HepG2 (cell line): Measurements from ENCODE around the gene LITAFD. TPM values are rescaled to one million over a fixed set of nuclear protein-coding genes. Genes with fewer than 3 reads are reported as not detected.

Experiments
- ATAC-seq: fragments of 200-7000 bp; cut with Tn5 transposase; 3 replicates; pipeline ENCODE4 v1.9.1; 2020; ENCODE audit warnings: mild to moderate bottlenecking, moderate library complexity
- BruUV-seq: library from RNA; stranded (reverse); fragments of 400-500 nt; replicated peaks from 2 replicates; lab custom pipeline; 2021; lab: Mats Ljungman, UMichigan
- CTCF ChIA-PET: fragments of 300-600 bp; formaldehyde crosslinking; extraction: SDS; loops from one replicate; lab custom pipeline; 2021; ENCODE audit warnings: low total read pairs, inconsistent platforms, low intra/inter-chr PET ratio; lab: Yijun Ruan, JAX
- POLR2A ChIA-PET: fragments of 350-600 bp; sonication (Branson Sonifier 250); formaldehyde crosslinking; loops from one replicate; lab custom pipeline; 2020; ENCODE audit warnings: antibody characterized with exemption, inconsistent platforms; lab: Yijun Ruan, JAX
- DNase-seq: peaks from one replicate; pipeline ENCODE4 v3.0.0-alpha.2; 2015; ENCODE audit warnings: low spot score
- FAIRE-seq: peaks from 3 replicates; lab custom pipeline; 2011; peaks lifted over from hg19 to GRCh38; lab: Jason Lieb, UNC
- H2AFZ ChIP-seq: one replicate; pipeline ENCODE4 v1.6.1; 2011; ENCODE audit warnings: low read length, inconsistent platforms
- H3K27ac ChIP-seq: fragments of 300-600 bp; 3 replicates; pipeline ENCODE4 v1.8.0; 2011; ENCODE audit warnings: mixed run types, mild to moderate bottlenecking, mixed read lengths, low read length, inconsistent platforms; ENCODE audit not compliant: insufficient read depth; ENCODE audit errors: extremely low read length
- H3K27me3 ChIP-seq, 2 experiments: fragments of 200-600 bp in 1 of 2; 2 replicates in 1 of 2; 3 replicates in 1 of 2; pipeline versions ENCODE4 v1.6.0 to v1.8.0; 2011; ENCODE audit warnings: low read length in 2 of 2, mild to moderate bottlenecking in 2 of 2, moderate library complexity in 2 of 2, inconsistent platforms in 1 of 2; ENCODE audit not compliant: insufficient read depth in 2 of 2, control insufficient read depth in 1 of 2
- H3K36me3 ChIP-seq, 2 experiments: fragments of 200-600 bp in 1 of 2; replicated peaks in 1 of 2; 2 replicates in 1 of 2; 3 replicates in 1 of 2; pipeline versions ENCODE4 v1.5.1 to v1.8.0; 2011; ENCODE audit warnings: low read length in 2 of 2, inconsistent platforms in 1 of 2; ENCODE audit not compliant: insufficient read depth in 2 of 2, control insufficient read depth in 1 of 2
- H3K4me1 ChIP-seq: 2 replicates; pipeline ENCODE4 v1.5.1; 2012; ENCODE audit warnings: low read length, inconsistent platforms; ENCODE audit not compliant: insufficient read depth
- H3K4me2 ChIP-seq: 2 replicates; pipeline ENCODE4 v1.6.0; 2011; ENCODE audit warnings: low read depth, low read length, inconsistent platforms
- H3K4me3 ChIP-seq, 3 experiments: fragments of 200-600 bp in 1 of 3; sonication (generic), shearing (Covaris generic) in 1 of 3; replicated peaks in 1 of 3; 2 replicates each; pipeline ENCODE4 v1.5.1; 2011 to 2016; ENCODE audit warnings: low read length in 3 of 3, inconsistent platforms in 2 of 3, low read depth in 2 of 3, mild to moderate bottlenecking in 2 of 3, control low read depth in 1 of 3, mixed read lengths in 1 of 3; ENCODE audit not compliant: insufficient read depth in 1 of 3
- H3K79me2 ChIP-seq: one replicate; pipeline ENCODE4 v1.6.1; 2011; ENCODE audit warnings: low read length, inconsistent platforms; ENCODE audit not compliant: insufficient read depth
- H3K9ac ChIP-seq: 2 replicates; pipeline ENCODE4 v1.6.0; 2011; ENCODE audit warnings: mild to moderate bottlenecking, low read depth, low read length, inconsistent platforms; ENCODE audit not compliant: insufficient read depth
- H3K9me3 ChIP-seq: 2 replicates; pipeline ENCODE4 v1.5.1; 2012; ENCODE audit warnings: mild to moderate bottlenecking, low read length
- H4K20me1 ChIP-seq: 2 replicates; pipeline ENCODE4 v1.6.0; 2011; ENCODE audit warnings: inconsistent platforms, mild to moderate bottlenecking, low read length, moderate library complexity; ENCODE audit not compliant: insufficient read depth
- AGO2 ChIP-seq: fragments of 200-400 bp; formaldehyde crosslinking; optimal IDR thresholded peaks from 2 replicates; pipeline ENCODE3; 2017; ENCODE audit warnings: mild to moderate bottlenecking, low read depth, low read length, moderate library complexity
- CAMTA2 ChIP-seq: sonication (generic); formaldehyde crosslinking; IDR thresholded peaks from 2 replicates; pipeline ENCODE4 v1.4.0; 2020; ENCODE audit warnings: mild to moderate bottlenecking, missing genetic modification reagents, borderline replicate concordance
- NONO ChIP-seq, 2 experiments: fragments of 450-650 bp in 1 of 2; sonication (generic) in 1 of 2; formaldehyde crosslinking in 1 of 2; IDR thresholded peaks in 1 of 2; conservative IDR thresholded peaks in 1 of 2; 2 replicates each; pipeline versions ENCODE4 v1.6.1 to v1.8.0; 2017 to 2022; ENCODE audit warnings: mild to moderate bottlenecking in 1 of 2, missing genetic modification reagents in 1 of 2, moderate library complexity in 1 of 2
- NRL ChIP-seq: sonication (generic); formaldehyde crosslinking; IDR thresholded peaks from 2 replicates; pipeline ENCODE4 v1.5.0; 2020; ENCODE audit warnings: missing genetic modification reagents, mild to moderate bottlenecking, moderate library complexity, borderline replicate concordance
- POLR2A ChIP-seq, 2 experiments: IDR thresholded peaks; 2 replicates each; pipeline ENCODE4 v1.6.1; 2011; ENCODE audit warnings: low read depth in 2 of 2, low read length in 2 of 2, mild to moderate bottlenecking in 1 of 2, moderate library complexity in 1 of 2; ENCODE audit not compliant: insufficient read depth in 1 of 2
- POLR2G ChIP-seq: fragments of 200-400 bp; formaldehyde crosslinking; IDR thresholded peaks from 2 replicates; pipeline ENCODE4 v1.6.1; 2018; ENCODE audit warnings: mild to moderate bottlenecking, low read depth, low read length, moderate library complexity
- RBM22 ChIP-seq: fragments of 200-400 bp; formaldehyde crosslinking; optimal IDR thresholded peaks from 2 replicates; pipeline ENCODE3; 2017; ENCODE audit warnings: mild to moderate bottlenecking, low read length, moderate library complexity
- RBM39 ChIP-seq: fragments of 200-400 bp; formaldehyde crosslinking; IDR thresholded peaks from one replicate; pipeline ENCODE4 v1.6.1; 2018; ENCODE audit warnings: antibody characterized with exemption, mild to moderate bottlenecking, low read depth, low read length; ENCODE audit not compliant: poor library complexity, severe bottlenecking
- TIGD3 ChIP-seq: sonication (generic); formaldehyde crosslinking; IDR thresholded peaks from 2 replicates; pipeline ENCODE4 v1.5.1; 2020; ENCODE audit warnings: mild to moderate bottlenecking, missing genetic modification reagents, borderline replicate concordance
- ZBTB38 ChIP-seq: sonication (generic); formaldehyde crosslinking; IDR thresholded peaks from 2 replicates; pipeline ENCODE4 v1.5.1; 2020; ENCODE audit warnings: mild to moderate bottlenecking, missing genetic modification reagents
- ZEB1 ChIP-seq: IDR thresholded peaks from 2 replicates; pipeline ENCODE4 v1.6.1; 2012; ENCODE audit warnings: mild to moderate bottlenecking, low read depth, inconsistent platforms; ENCODE audit not compliant: insufficient replicate concordance
- ZFP91 ChIP-seq: sonication (generic); formaldehyde crosslinking; IDR thresholded peaks from 2 replicates; pipeline ENCODE4 v1.9.0; 2022; ENCODE audit warnings: missing genetic modification reagents, mild to moderate bottlenecking, borderline replicate concordance
- ZFY ChIP-seq: sonication (generic); formaldehyde crosslinking; IDR thresholded peaks from 2 replicates; pipeline ENCODE4 v1.4.0; 2020; ENCODE audit warnings: missing genetic modification reagents
- ZFYVE20 ChIP-seq: sonication (generic); formaldehyde crosslinking; IDR thresholded peaks from 2 replicates; pipeline ENCODE4 v1.8.0; 2023; ENCODE audit warnings: low read depth, mild to moderate bottlenecking, moderate library complexity, missing genetic modification reagents, borderline replicate concordance
- ZNF326 ChIP-seq: sonication (generic); formaldehyde crosslinking; IDR thresholded peaks from 2 replicates; pipeline ENCODE4 v1.4.0; 2020; ENCODE audit warnings: missing genetic modification reagents, borderline replicate concordance
- ZNF746 ChIP-seq: sonication (generic); formaldehyde crosslinking; IDR thresholded peaks from 2 replicates; pipeline ENCODE4 v1.8.0; 2022; ENCODE audit warnings: mild to moderate bottlenecking, missing genetic modification reagents
- ZNF777 ChIP-seq: sonication (generic); formaldehyde crosslinking; IDR thresholded peaks from 2 replicates; pipeline ENCODE4 v1.4.0; 2020; ENCODE audit warnings: missing genetic modification reagents
- WGBS: methylation state at CpG from one replicate; pipeline ENCODE4 v1.1.6; 2017; ENCODE audit warnings: low lambda C conversion rate; 5-methylcytosine and 5-hydroxymethylcytosine counted together
- in situ Hi-C: cut with HindIII; loops from 2 replicates; pipeline ENCODE4 v1.10.0; 2017; ENCODE audit warnings: low pct_unique_long_range_greater_than_20kb; ENCODE audit not compliant: extremely low pct_ligation_motif_present
- intact Hi-C: fragments of 100-400 bp; cut with micrococcal nuclease; formaldehyde crosslinking; loops from one replicate; pipeline ENCODE4 v1.10.0; 2022; ENCODE audit not compliant: unreplicated experiment
- polyA plus RNA-seq, 8 experiments: library from polyadenylated mRNA; depleted of rRNA in 3 of 8; stranded (reverse) in 7 of 8; unstranded in 1 of 8; fragments of >200 nt; fragmentation: Illumina TruSeq in 4 of 8; extraction: Trizol in 4 of 8; gene quantifications; 2 replicates each; pipeline versions ENCODE4 v1.2.1 to v1.2.3, GENCODE V29; 2011 to 2016; ENCODE audit warnings: low read depth in 4 of 8, missing spikeins in 1 of 8, mixed read lengths in 1 of 8; ENCODE audit not compliant: insufficient read depth in 1 of 8
- total RNA-seq, 5 experiments: library from RNA; depleted of rRNA; stranded (reverse); fragments of >200 nt; fragmentation: Illumina TruSeq; extraction: Trizol; gene quantifications; 2 replicates each; pipeline ENCODE4 v1.2.3, GENCODE V29; 2016; ENCODE audit warnings: low read depth in 1 of 5
- TF ChIP-seq, protein P1 (sequence below): sonication (generic); formaldehyde crosslinking; IDR thresholded peaks from 2 replicates; pipeline ENCODE4 v1.4.0; 2020; ENCODE audit warnings: missing genetic modification reagents

Gene LITAFD
- total and polyA plus RNA-seq, 2 of the 13 experiments (the other 11 are each of a cell fraction or from before 2014, with no cell fraction given), result not detected

DNA sequence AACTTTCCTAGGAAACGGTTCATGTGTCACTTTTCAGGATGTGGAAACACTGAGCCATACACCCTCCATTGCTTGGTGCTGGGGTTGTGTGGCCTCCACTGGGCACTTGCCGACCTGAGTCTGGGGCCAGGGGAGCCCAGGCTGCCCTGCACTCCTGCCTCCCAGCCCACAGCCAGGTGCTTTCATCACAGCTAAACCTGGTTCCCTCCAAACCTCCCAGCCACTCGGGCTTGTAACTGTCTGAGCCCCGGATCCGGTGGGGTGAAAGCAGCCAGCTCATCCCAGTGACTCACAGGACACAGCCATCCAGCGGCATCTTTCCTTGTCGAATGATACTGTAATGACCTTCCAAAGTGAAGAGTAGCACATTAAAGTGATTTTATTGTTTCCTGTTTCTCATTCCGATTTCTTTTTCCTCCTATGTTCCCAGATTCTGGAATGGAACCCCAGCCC, 33.2 kb upstream of the LITAFD start:
- Histone ChIP-seq H2AFZ (no peak overlapping the region), H3K4me1 (peaks cover 31% of the 10 kb centered on the region), H3K4me2 (no peak overlapping the region), H3K9me3 (no peaks in the 10 kb centered on the region), H3K4me3 (no peak overlapping the region), H3K27ac (no peak overlapping the region), H4K20me1 (peaks cover 77% of the 10 kb centered on the region), H3K36me3 (peaks cover 47 to 79% of the 10 kb centered on the region in 2 experiments), H3K27me3 (no peaks in the 10 kb centered on the region), H3K79me2 (peaks cover 20% of the 10 kb centered on the region), H3K9ac (no peak overlapping the region)
- intact Hi-C loops (no loop called here), in situ Hi-C loops (no loop called here)
- CTCF ChIA-PET, result no interaction called here
- FAIRE-seq (no peak), ATAC-seq (no peak), DNase-seq (no peak)
- WGBS, result 90% methylated on average over 8 of the region's 8 CpGs
- POLR2A ChIA-PET, result interaction anchor here (1.0 kb wide), 1 partner anchor 15 kb away, joined by 5 read pairs; no protein-coding TSS in a partner anchor
- BruUV-seq, result no TSS peak
- no peak for TF ChIP-seq ZEB1
- no peak for TF ChIP-seq TIGD3 (CRISPR knock-in tag)
- peak; percentile 24 to 30; a peak in 1 of 4 replicates for TF ChIP-seq POLR2A (IDR thresholded peaks at IDR 0.05; ENCODE audit: insufficient read depth in 1 of 2, low read depth in 2 of 2, low read length in 2 of 2)
- no peak for TF ChIP-seq ZNF326 (CRISPR knock-in tag)
- TF ChIP-seq ZFY (CRISPR knock-in tag), result peak; percentile 28; the same call in 1 of the 2 replicates
- no peak for TF ChIP-seq NONO (IDR thresholded peaks at IDR 0.05)
- TF ChIP-seq NONO (CRISPR knock-in tag; conservative IDR thresholded peaks at IDR 0.05), result no peak
- TF ChIP-seq NRL (CRISPR knock-in tag), result 0 out of 2 replicates have a peak, but pooled peaks have one; percentile 25
- peak; percentile 96 for TF ChIP-seq RBM22
- peak; percentile 58 for TF ChIP-seq AGO2
- TF ChIP-seq RBM39, result peak; percentile 35
- 0 out of 2 replicates have a peak, but pooled peaks have one; percentile 4 for TF ChIP-seq ZFP91 (CRISPR knock-in tag)
- 0 out of 2 replicates have a peak, but pooled peaks have one; percentile 32 for TF ChIP-seq ZNF746 (CRISPR knock-in tag)
- TF ChIP-seq, protein P1, sequence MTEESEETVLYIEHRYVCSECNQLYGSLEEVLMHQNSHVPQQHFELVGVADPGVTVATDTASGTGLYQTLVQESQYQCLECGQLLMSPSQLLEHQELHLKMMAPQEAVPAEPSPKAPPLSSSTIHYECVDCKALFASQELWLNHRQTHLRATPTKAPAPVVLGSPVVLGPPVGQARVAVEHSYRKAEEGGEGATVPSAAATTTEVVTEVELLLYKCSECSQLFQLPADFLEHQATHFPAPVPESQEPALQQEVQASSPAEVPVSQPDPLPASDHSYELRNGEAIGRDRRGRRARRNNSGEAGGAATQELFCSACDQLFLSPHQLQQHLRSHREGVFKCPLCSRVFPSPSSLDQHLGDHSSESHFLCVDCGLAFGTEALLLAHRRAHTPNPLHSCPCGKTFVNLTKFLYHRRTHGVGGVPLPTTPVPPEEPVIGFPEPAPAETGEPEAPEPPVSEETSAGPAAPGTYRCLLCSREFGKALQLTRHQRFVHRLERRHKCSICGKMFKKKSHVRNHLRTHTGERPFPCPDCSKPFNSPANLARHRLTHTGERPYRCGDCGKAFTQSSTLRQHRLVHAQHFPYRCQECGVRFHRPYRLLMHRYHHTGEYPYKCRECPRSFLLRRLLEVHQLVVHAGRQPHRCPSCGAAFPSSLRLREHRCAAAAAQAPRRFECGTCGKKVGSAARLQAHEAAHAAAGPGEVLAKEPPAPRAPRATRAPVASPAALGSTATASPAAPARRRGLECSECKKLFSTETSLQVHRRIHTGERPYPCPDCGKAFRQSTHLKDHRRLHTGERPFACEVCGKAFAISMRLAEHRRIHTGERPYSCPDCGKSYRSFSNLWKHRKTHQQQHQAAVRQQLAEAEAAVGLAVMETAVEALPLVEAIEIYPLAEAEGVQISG, result peak; percentile 28; the same call in 1 of the 2 replicates
- TF ChIP-seq CAMTA2 (CRISPR knock-in tag), result no peak
- no peak for TF ChIP-seq ZFYVE20 (CRISPR knock-in tag)
- 0 out of 2 replicates have a peak, but pooled peaks have one; percentile 24 for TF ChIP-seq ZNF777
- 0 out of 2 replicates have a peak, but pooled peaks have one; percentile 2 for TF ChIP-seq ZBTB38 (CRISPR knock-in tag)
- 0 out of 2 replicates have a peak, but pooled peaks have one; percentile 15 for TF ChIP-seq POLR2G
